ENCODE measurements around the gene ZRANB1. TPM values are rescaled to one million over a fixed set of nuclear protein-coding genes. Genes with fewer than 3 reads are reported as not detected.

ZRANB1 gene
- total RNA-seq, 4 donors from 2014 or later = 25.9 to 34.2 (median 34.1) TPM

- ATAC-seq (ENCODE audit: low FRiP score) (no peak), DNase-seq (ENCODE audit: low spot score) (no peak)
- TF ChIP-seq CTCF (IDR thresholded peaks at IDR 0.05) = no peak
Measured at GRCh38 chr10:125010362-125010761, 68.4 kb downstream of the ZRANB1 start.

- DNase-seq (ENCODE audit: low spot score) = no peak
- ATAC-seq (ENCODE audit: low FRiP score) = no peak
- TF ChIP-seq CTCF (IDR thresholded peaks at IDR 0.05) = no peak
Measured at GRCh38 chr10:125011171-125011925, 69.4 kb downstream of the ZRANB1 start.

GRCh38 chr10:125011926-125012705 is 70.2 kb downstream of the ZRANB1 start:
- DNase-seq (ENCODE audit: low spot score) = no peak
- TF ChIP-seq CTCF (IDR thresholded peaks at IDR 0.05) = no peak
- ATAC-seq (ENCODE audit: low FRiP score) = no peak

- DNase-seq (ENCODE audit: low spot score) = no peak
- TF ChIP-seq CTCF (IDR thresholded peaks at IDR 0.05) = no peak
- no peak for ATAC-seq (ENCODE audit: low FRiP score)
Measured at GRCh38 chr10:125012851-125013528, 71.1 kb downstream of the ZRANB1 start.

- DNase-seq (ENCODE audit: low spot score) (no peak), ATAC-seq (ENCODE audit: low FRiP score) (no peak)
- no peak for TF ChIP-seq CTCF (IDR thresholded peaks at IDR 0.05)
Measured at GRCh38 chr10:125013529-125013872, 71.6 kb downstream of the ZRANB1 start.

- no peak for ATAC-seq (ENCODE audit: low FRiP score)
Measured at GRCh38 chr10:125014086-125014830, 72.3 kb downstream of the ZRANB1 start.

More at GRCh38 chr10:125014086-125014830, 72.3 kb downstream of the ZRANB1 start:
- no peak for DNase-seq (ENCODE audit: low spot score)
- TF ChIP-seq CTCF (IDR thresholded peaks at IDR 0.05) = no peak
